GM23248 (cell line): ENCODE measurements around the gene ARNT2. TPM values are rescaled to one million over a fixed set of nuclear protein-coding genes. Genes with fewer than 3 reads are reported as not detected.

Source experiments
- DNase-seq: peaks from one replicate; pipeline ENCODE4 v3.0.0-alpha.2; 2015
- H2AFZ ChIP-seq: fragments of 200-600 bp; sonication (generic); 2 replicates; pipeline ENCODE4 v1.6.1; 2016; ENCODE audit warnings: antibody characterized with exemption
- H3F3A ChIP-seq: fragments of 200-600 bp; sonication (generic); 2 replicates; pipeline ENCODE4 v1.6.1; 2016; ENCODE audit warnings: mild to moderate bottlenecking, antibody characterized with exemption, mixed run types; ENCODE audit not compliant: insufficient read depth
- H3K27ac ChIP-seq: fragments of 200-600 bp; sonication (generic); 2 replicates; pipeline ENCODE4 v1.5.1; 2016; ENCODE audit warnings: mild to moderate bottlenecking
- H3K27me3 ChIP-seq: fragments of 200-600 bp; sonication (generic); replicated peaks from 2 replicates; pipeline ENCODE4 v1.6.1; 2016; ENCODE audit warnings: mild to moderate bottlenecking; ENCODE audit not compliant: insufficient read depth
- H3K36me3 ChIP-seq: fragments of 200-600 bp; sonication (generic); 2 replicates; pipeline ENCODE4 v1.6.1; 2016; ENCODE audit warnings: low read depth, mild to moderate bottlenecking
- H3K4me1 ChIP-seq: fragments of 200-600 bp; sonication (generic); 2 replicates; pipeline ENCODE4 v1.6.1; 2016; ENCODE audit warnings: mild to moderate bottlenecking; ENCODE audit not compliant: insufficient read depth
- H3K4me2 ChIP-seq: fragments of 200-600 bp; sonication (generic); one replicate; pipeline ENCODE4 v1.6.1; 2016; ENCODE audit warnings: mild to moderate bottlenecking; ENCODE audit not compliant: unreplicated experiment
- H3K4me3 ChIP-seq: fragments of 200-600 bp; sonication (generic); 2 replicates; pipeline ENCODE4 v1.5.1; 2016; ENCODE audit warnings: mild to moderate bottlenecking
- H3K79me2 ChIP-seq: fragments of 200-600 bp; sonication (generic); 2 replicates; pipeline ENCODE4 v1.6.1; 2016; ENCODE audit warnings: mild to moderate bottlenecking; ENCODE audit not compliant: insufficient read depth
- H3K9ac ChIP-seq: fragments of 200-600 bp; sonication (generic); 2 replicates; pipeline ENCODE4 v1.6.1; 2016; ENCODE audit warnings: mild to moderate bottlenecking
- H3K9me2 ChIP-seq: fragments of 200-600 bp; sonication (generic); 2 replicates; pipeline ENCODE4 v1.6.1; 2016; ENCODE audit warnings: mixed run types, mild to moderate bottlenecking, moderate library complexity; ENCODE audit not compliant: insufficient read depth
- H3K9me3 ChIP-seq: fragments of 200-600 bp; sonication (generic); one replicate; pipeline ENCODE4 v1.6.1; 2017; ENCODE audit warnings: low read depth
- H4K20me1 ChIP-seq: fragments of 200-600 bp; sonication (generic); 2 replicates; pipeline ENCODE4 v1.6.0; 2016; ENCODE audit not compliant: insufficient read depth
- EZH2 ChIP-seq: fragments of 200-600 bp; sonication (generic); IDR thresholded peaks from 2 replicates; pipeline ENCODE4 v1.6.1; 2018; ENCODE audit warnings: antibody characterized with exemption, mild to moderate bottlenecking; ENCODE audit not compliant: insufficient read depth, poor library complexity, severe bottlenecking
- EZH2phosphoT487 ChIP-seq: fragments of 200-600 bp; sonication (generic); IDR thresholded peaks from 2 replicates; pipeline ENCODE4 v1.6.1; 2018; ENCODE audit warnings: antibody characterized with exemption, moderate library complexity, mild to moderate bottlenecking, low read depth; ENCODE audit not compliant: insufficient read depth
- WGBS, 2 experiments: methylation state at CpG; one replicate each; pipeline ENCODE4 v1.1.6; 2015 to 2017; ENCODE audit warnings: low lambda C conversion rate in 2 of 2, low coverage in 1 of 2; ENCODE audit errors: missing lambda C conversion rate in 2 of 2; 5-methylcytosine and 5-hydroxymethylcytosine counted together
- in situ Hi-C: fragments of 300-500 bp; cut with MboI; formaldehyde crosslinking; loops from 2 replicates; pipeline ENCODE4 v1.15.0; 2020
- polyA plus RNA-seq: library from polyadenylated mRNA; unstranded; fragments of >200 nt; fragmentation: Nextera tagmentation; extraction: Ambion mirVana; gene quantifications from 2 replicates; pipeline ENCODE4 v1.2.1, GENCODE V29; 2016
- total RNA-seq: library from RNA; depleted of rRNA; stranded (reverse); fragments of >200 nt; shearing (Covaris generic); gene quantifications from 2 replicates; pipeline ENCODE4 v1.2.3, GENCODE V29; 2014

ARNT2 gene
- total and polyA plus RNA-seq, 2 experiments from 2014 or later = 9.3 to 23.5 TPM

DNA sequence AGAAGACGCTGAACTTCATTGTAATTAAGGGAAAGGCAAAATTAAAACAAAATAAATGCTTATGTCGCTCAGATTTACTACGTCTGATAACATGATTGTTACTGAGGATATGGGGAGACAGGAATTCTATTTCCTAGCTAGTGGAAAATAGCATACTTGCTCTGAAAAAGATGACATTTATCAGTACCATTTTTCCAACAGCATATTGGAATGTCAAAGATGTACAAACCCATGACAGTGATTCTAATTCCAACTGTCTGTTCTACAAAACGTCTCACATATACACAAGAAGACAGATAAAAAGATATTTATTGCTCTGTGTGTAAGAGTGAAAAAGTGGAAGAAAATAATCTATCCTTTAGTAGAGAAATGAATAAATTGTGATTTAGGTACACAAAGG lies 197.1 kb downstream of the ARNT2 start:
- H3K27ac ChIP-seq = no peak overlapping the region
- no peaks in the 10 kb centered on the region for H3K9me2 ChIP-seq
- H3K4me2 ChIP-seq = no peak overlapping the region
- H3K4me3 ChIP-seq = no peak overlapping the region
- peaks cover 26% of the 10 kb centered on the region for H3F3A ChIP-seq
- peaks cover 3% of the 10 kb centered on the region for H3K9me3 ChIP-seq
- H3K79me2 ChIP-seq = no peaks in the 10 kb centered on the region
- TF ChIP-seq EZH2phosphoT487 = no peak
- no peak for TF ChIP-seq EZH2
- no peaks in the 10 kb centered on the region for H3K27me3 ChIP-seq
- no peaks in the 10 kb centered on the region for H3K36me3 ChIP-seq
- no peaks in the 10 kb centered on the region for H4K20me1 ChIP-seq
- H3K4me1 ChIP-seq = peaks cover 4% of the 10 kb centered on the region; the same call in 1 of the 2 replicates
- in situ Hi-C loops = no loop called here
- WGBS, 2 experiments = 88 to 92% methylated on average over 4 of the region's 4 CpGs
- no peak overlapping the region for H3K9ac ChIP-seq
- H2AFZ ChIP-seq = no peak overlapping the region
- no peak for DNase-seq

DNA sequence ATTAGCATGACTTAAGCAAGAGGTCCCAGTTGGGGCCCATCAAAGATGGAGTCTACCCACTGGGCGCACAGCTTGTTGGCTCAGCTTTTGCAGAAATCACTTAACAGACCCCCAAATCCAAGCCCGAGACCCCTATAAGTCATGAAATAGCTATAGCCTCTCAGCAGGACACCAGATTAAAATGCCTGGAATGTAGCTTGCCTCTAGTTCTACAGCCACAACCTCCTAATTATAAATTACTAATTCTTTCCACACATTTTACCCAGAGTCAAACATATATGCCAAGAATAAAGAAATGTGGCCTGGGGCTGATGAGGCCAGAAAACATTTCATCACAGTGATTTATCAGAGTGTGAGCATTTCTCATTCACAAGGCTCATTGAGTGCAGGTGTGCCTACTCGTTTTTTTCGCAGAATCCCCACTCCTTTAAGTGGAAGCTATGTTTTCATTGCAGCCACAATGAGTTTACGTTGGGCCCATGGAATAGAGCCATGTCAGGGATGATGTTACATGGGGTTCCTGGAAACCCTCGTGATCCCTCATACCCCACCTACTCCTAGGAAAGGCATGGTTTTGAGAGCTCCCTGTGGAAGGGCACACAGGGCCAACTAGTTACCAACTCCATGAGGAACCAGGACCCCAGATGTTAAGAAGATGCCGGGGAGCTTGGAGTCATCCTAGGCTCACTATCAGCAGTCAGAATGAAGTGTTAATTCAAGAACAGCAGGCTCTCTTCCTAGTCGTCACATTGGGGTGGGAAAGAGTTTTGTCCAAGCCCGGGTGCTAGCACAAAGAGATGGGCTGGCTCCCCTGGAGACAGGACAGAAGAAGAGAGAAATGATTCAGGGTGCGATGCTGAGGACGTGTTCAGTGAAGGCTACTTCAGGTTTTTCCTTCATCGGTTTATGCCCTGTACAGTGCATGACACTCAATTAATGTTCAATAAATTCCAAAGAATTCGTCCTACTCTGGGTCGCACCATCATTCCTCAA lies 200.7 kb downstream of the ARNT2 start:
- H3K4me2 ChIP-seq = no peak overlapping the region
- no peak overlapping the region for H2AFZ ChIP-seq
- peaks cover 3% of the 10 kb centered on the region for H3F3A ChIP-seq
- no peak overlapping the region for H3K4me3 ChIP-seq
- no peaks in the 10 kb centered on the region for H3K79me2 ChIP-seq
- H3K27me3 ChIP-seq = no peaks in the 10 kb centered on the region
- in situ Hi-C loops = no loop called here
- H3K27ac ChIP-seq = no peak overlapping the region
- no peaks in the 10 kb centered on the region for H4K20me1 ChIP-seq
- peaks cover under 1% of the 10 kb centered on the region for H3K9me3 ChIP-seq
- no peaks in the 10 kb centered on the region for H3K9me2 ChIP-seq
- H3K4me1 ChIP-seq = peaks cover 9% of the 10 kb centered on the region
- H3K36me3 ChIP-seq = no peaks in the 10 kb centered on the region
- H3K9ac ChIP-seq = no peak overlapping the region
- DNase-seq = peak; percentile 26
- TF ChIP-seq EZH2 (no peak), EZH2phosphoT487 (no peak)
- 81 to 83% methylated on average over 14 of the region's 14 CpGs for WGBS, 2 experiments

DNA sequence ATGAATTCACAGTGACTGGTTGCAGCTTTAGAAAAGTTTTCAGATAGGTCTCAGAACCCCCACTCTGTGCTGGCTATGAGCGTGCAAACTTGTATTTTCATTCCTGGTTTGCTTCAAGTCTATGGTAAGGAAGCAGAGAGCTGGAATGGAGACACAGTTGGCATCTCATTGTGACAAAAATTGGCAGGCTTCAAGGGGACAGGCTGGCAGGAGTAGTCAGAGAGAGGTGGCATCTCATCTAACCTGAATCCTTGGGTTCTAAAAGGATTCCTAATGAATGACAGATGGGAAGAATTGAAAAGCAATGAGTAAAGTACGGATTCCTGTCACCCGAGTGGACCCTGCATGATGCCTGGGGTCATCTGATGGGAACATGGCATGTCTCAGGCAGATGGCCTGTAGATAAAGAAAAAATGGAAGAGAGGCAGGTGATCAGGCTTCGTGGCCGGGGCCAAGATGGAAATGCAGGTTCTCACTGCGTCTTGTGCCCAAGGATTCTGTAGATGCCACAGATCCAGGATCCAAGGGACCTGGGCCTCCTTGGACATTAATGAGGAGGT lies 201.5 kb downstream of the ARNT2 start:
- Histone ChIP-seq H3K79me2 (no peaks in the 10 kb centered on the region), H3K27ac (no peak overlapping the region), H3K9ac (no peak overlapping the region), H3K27me3 (no peaks in the 10 kb centered on the region), H2AFZ (no peak overlapping the region), H4K20me1 (no peaks in the 10 kb centered on the region), H3K4me3 (no peak overlapping the region), H3F3A (no peaks in the 10 kb centered on the region), H3K9me3 (no peaks in the 10 kb centered on the region), H3K4me1 (peaks cover 9% of the 10 kb centered on the region), H3K9me2 (no peaks in the 10 kb centered on the region), H3K4me2 (no peak overlapping the region), H3K36me3 (no peaks in the 10 kb centered on the region)
- TF ChIP-seq EZH2 (no peak), EZH2phosphoT487 (no peak)
- in situ Hi-C loops = no loop called here
- DNase-seq = no peak
- WGBS, 2 experiments = 89 to 90% methylated on average over 6 of the region's 6 CpGs

GRCh38 chr15:80606511-80607071 lies 202.4 kb downstream of the ARNT2 start:
- 80 to 88% methylated on average over 4 of the region's 4 CpGs for WGBS, 2 experiments

More at GRCh38 chr15:80606511-80607071, 202.4 kb downstream of the ARNT2 start:
- Histone ChIP-seq H3K36me3 (no peaks in the 10 kb centered on the region), H3K9ac (no peak overlapping the region), H3K4me3 (no peak overlapping the region), H3K9me3 (no peaks in the 10 kb centered on the region), H3F3A (no peaks in the 10 kb centered on the region), H3K4me1 (peaks cover 9% of the 10 kb centered on the region), H3K27me3 (no peaks in the 10 kb centered on the region), H3K4me2 (no peak overlapping the region), H3K79me2 (no peaks in the 10 kb centered on the region), H3K27ac (no peak overlapping the region), H3K9me2 (no peaks in the 10 kb centered on the region), H4K20me1 (no peaks in the 10 kb centered on the region), H2AFZ (no peak overlapping the region)
- DNase-seq = no peak
- in situ Hi-C loops = no loop called here
- TF ChIP-seq EZH2phosphoT487 = no peak
- no peak for TF ChIP-seq EZH2
